ENCODE data around the gene SLC6A19. TPM values are rescaled to one million over a fixed set of nuclear protein-coding genes. Genes with fewer than 3 reads are reported as not detected.

Gene SLC6A19
- total and polyA plus RNA-seq, 2 of the 4 experiments (the other 2 are of a cell fraction): not detected

- Histone ChIP-seq H3K56ac (ENCODE audit: extremely low read depth, insufficient read depth, low read length) (no peak overlapping the region), H4K5ac (ENCODE audit: low read depth, low read length) (no peak overlapping the region), H4K20me1 (ENCODE audit: insufficient read depth, low read length) (0 out of 2 replicates have a peak, but pooled peaks cover 4% of the 10 kb centered on the region), H3K4ac (ENCODE audit: low read depth, low read length) (no peak overlapping the region), H3K18ac (ENCODE audit: low read depth, low read length) (no peak overlapping the region), H3K9ac (ENCODE audit: low read depth, low read length) (no peak overlapping the region), H2AK9ac (replicated peaks; ENCODE audit: low read depth, low read length, poor library complexity) (no peak overlapping the region), H3K23ac (ENCODE audit: low read depth, low read length) (no peak overlapping the region), H2BK20ac (ENCODE audit: low read depth, low read length) (no peak overlapping the region), H3K79me1 (ENCODE audit: low read depth in 1 of 2, low read length in 2 of 2) (no peaks in the 10 kb centered on the region), H3K27ac (ENCODE audit: insufficient read depth, low read length) (no peak overlapping the region), H3K4me3 (ENCODE audit: insufficient read depth, low read depth, low read length) (no peak overlapping the region), H2BK5ac (ENCODE audit: low read depth, low read length, poor library complexity, severe bottlenecking) (no peak overlapping the region), H3K9me3 (ENCODE audit: control insufficient read depth, insufficient read depth, low read length) (no peaks in the 10 kb centered on the region), H2BK15ac (ENCODE audit: low read depth, low read length) (no peak overlapping the region), H2BK120ac (ENCODE audit: low read depth, low read length) (no peak overlapping the region), H4K8ac (ENCODE audit: low read depth in 2 of 2, low read length in 2 of 2) (no peak overlapping the region), H4K91ac (ENCODE audit: insufficient read depth, low read depth, low read length) (no peak overlapping the region), H3K4me1 (ENCODE audit: control insufficient read depth, insufficient read depth, low read length) (peaks cover 2% of the 10 kb centered on the region; the same call in 1 of the 2 replicates), H3K36me3 (ENCODE audit: control insufficient read depth, insufficient read depth, low read length) (no peaks in the 10 kb centered on the region), H3K27me3 (ENCODE audit: control insufficient read depth, insufficient read depth, low read length) (peaks cover 21% of the 10 kb centered on the region; the same call in 1 of the 2 replicates), H3K14ac (replicated peaks; ENCODE audit: low read depth, low read length) (no peak overlapping the region), H3K4me2 (ENCODE audit: low read depth, low read length) (no peak overlapping the region), H3K9me1 (ENCODE audit: insufficient read depth, low read length) (no peaks in the 10 kb centered on the region), H2AFZ (replicated peaks; ENCODE audit: low read length, poor library complexity) (no peak overlapping the region), H2AK5ac (ENCODE audit: low read depth, low read length) (no peak overlapping the region)
- in situ Hi-C loops (cut with MboI; ENCODE audit: low sequenced_read_pairs) (loop anchor here (5.0 kb wide), 1 partner anchor 476 kb away; no protein-coding TSS in a partner anchor), intact Hi-C loops (cut with micrococcal nuclease) (no loop called here), dilution Hi-C loops (cut with HindIII; ENCODE audit: low sequenced_read_pairs, unreplicated experiment) (no loop called here)
- ATAC-seq (ENCODE audit: low read depth): no peak
- POLR2A ChIA-PET (ENCODE audit: unreplicated experiment): no interaction called here
- CTCF ChIA-PET: no interaction called here
- TF ChIP-seq, protein P1, sequence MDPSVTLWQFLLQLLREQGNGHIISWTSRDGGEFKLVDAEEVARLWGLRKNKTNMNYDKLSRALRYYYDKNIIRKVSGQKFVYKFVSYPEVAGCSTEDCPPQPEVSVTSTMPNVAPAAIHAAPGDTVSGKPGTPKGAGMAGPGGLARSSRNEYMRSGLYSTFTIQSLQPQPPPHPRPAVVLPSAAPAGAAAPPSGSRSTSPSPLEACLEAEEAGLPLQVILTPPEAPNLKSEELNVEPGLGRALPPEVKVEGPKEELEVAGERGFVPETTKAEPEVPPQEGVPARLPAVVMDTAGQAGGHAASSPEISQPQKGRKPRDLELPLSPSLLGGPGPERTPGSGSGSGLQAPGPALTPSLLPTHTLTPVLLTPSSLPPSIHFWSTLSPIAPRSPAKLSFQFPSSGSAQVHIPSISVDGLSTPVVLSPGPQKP (IDR thresholded peaks at IDR 0.05; ENCODE audit: borderline replicate concordance, low read depth, low read length): no peak
- no peak for TF ChIP-seq MAFK (IDR thresholded peaks at IDR 0.05; ENCODE audit: low read depth, low read length)
- no peak for TF ChIP-seq RCOR1 (IDR thresholded peaks at IDR 0.05; ENCODE audit: insufficient replicate concordance, low read length)
- TF ChIP-seq RAD21 (IDR thresholded peaks at IDR 0.05; ENCODE audit: low read length): no peak
- TF ChIP-seq FOS (IDR thresholded peaks at IDR 0.05; ENCODE audit: low read depth, low read length): no peak
- TF ChIP-seq, protein P2, sequence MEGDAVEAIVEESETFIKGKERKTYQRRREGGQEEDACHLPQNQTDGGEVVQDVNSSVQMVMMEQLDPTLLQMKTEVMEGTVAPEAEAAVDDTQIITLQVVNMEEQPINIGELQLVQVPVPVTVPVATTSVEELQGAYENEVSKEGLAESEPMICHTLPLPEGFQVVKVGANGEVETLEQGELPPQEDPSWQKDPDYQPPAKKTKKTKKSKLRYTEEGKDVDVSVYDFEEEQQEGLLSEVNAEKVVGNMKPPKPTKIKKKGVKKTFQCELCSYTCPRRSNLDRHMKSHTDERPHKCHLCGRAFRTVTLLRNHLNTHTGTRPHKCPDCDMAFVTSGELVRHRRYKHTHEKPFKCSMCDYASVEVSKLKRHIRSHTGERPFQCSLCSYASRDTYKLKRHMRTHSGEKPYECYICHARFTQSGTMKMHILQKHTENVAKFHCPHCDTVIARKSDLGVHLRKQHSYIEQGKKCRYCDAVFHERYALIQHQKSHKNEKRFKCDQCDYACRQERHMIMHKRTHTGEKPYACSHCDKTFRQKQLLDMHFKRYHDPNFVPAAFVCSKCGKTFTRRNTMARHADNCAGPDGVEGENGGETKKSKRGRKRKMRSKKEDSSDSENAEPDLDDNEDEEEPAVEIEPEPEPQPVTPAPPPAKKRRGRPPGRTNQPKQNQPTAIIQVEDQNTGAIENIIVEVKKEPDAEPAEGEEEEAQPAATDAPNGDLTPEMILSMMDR (conservative IDR thresholded peaks at IDR 0.05; ENCODE audit: low read depth, low read length): no peak
- no peak for TF ChIP-seq MXI1 (IDR thresholded peaks at IDR 0.05; ENCODE audit: borderline replicate concordance, low read depth, low read length)
- TF ChIP-seq CHD1 (IDR thresholded peaks at IDR 0.05; ENCODE audit: low read depth, low read length): no peak
- no peak for TF ChIP-seq RFX5 (IDR thresholded peaks at IDR 0.05; ENCODE audit: low read depth, low read length)
- DNase-seq: no peak
- BruUV-seq (replicated peaks): no TSS peak
Measured at GRCh38 chr5:1166370-1166769, 35.0 kb upstream of the SLC6A19 start.

All from IMR-90 (cell line).